Gastrocnemius medialis (tissue), 4 donors: ENCODE results near the gene PPP4R3A. TPM values are rescaled to one million over a fixed set of nuclear protein-coding genes. Genes with fewer than 3 reads are reported as not detected.

ENCODE experiments used
- ATAC-seq, 2 donors: fragments of 150-250 bp; one replicate each; pipeline ENCODE4 v1.9.1; 2016
- DNase-seq, 2 donors: peaks; one replicate each; pipeline ENCODE4 v3.0.0-alpha.2; 2019
- H3K27ac ChIP-seq, 4 donors: fragments of 200-600 bp; sonication (generic); 1 replicate in 1 of 4; 2 replicates in 3 of 4; pipeline ENCODE4 v1.5.1; 2016 to 2018; ENCODE audit warnings: mild to moderate bottlenecking in 2 of 4, moderate library complexity in 1 of 4
- H3K27me3 ChIP-seq, 3 donors: fragments of 200-600 bp; sonication (generic) in 2 of 3; 1 replicate in 1 of 3; 2 replicates in 2 of 3; pipeline versions ENCODE4 v1.5.1 to v1.6.0; 2016 to 2019; ENCODE audit warnings: mild to moderate bottlenecking in 1 of 3, moderate library complexity in 1 of 3
- H3K36me3 ChIP-seq, 2 donors: fragments of 200-600 bp; sonication (generic) in 1 of 2; one replicate each; pipeline ENCODE4 v1.5.1; 2017 to 2018
- H3K4me1 ChIP-seq, 2 donors: fragments of 200-600 bp; sonication (generic) in 1 of 2; one replicate each; pipeline ENCODE4 v1.5.1; 2016 to 2017; ENCODE audit warnings: mild to moderate bottlenecking in 2 of 2
- H3K4me3 ChIP-seq, 4 donors: fragments of 200-600 bp; sonication (generic) in 3 of 4; 1 replicate in 1 of 4; 2 replicates in 3 of 4; pipeline ENCODE4 v1.5.1; 2016 to 2019; ENCODE audit warnings: mild to moderate bottlenecking in 2 of 4
- H3K9me3 ChIP-seq, 3 donors: fragments of 200-600 bp; sonication (generic) in 2 of 3; 1 replicate in 1 of 3; 2 replicates in 2 of 3; pipeline ENCODE4 v1.5.1; 2016 to 2019
- CTCF ChIP-seq, 5 experiments: fragments of 450-650 bp in 3 of 5; fragments of 200-600 bp in 2 of 5; sonication (generic) in 2 of 5; IDR thresholded peaks in 4 of 5; conservative IDR thresholded peaks in 1 of 5; 1 replicate in 4 of 5; 2 replicates in 1 of 5; pipeline ENCODE4 v1.5.1; 2016 to 2019; ENCODE audit warnings: antibody characterized with exemption in 5 of 5, mild to moderate bottlenecking in 3 of 5, moderate library complexity in 3 of 5
- POLR2A ChIP-seq, 2 donors: fragments of 450-650 bp; IDR thresholded peaks; one replicate each; pipeline ENCODE4 v1.6.1; 2017; ENCODE audit warnings: antibody characterized with exemption in 2 of 2, mild to moderate bottlenecking in 2 of 2, moderate library complexity in 2 of 2
- in situ Hi-C, 4 donors: fragments of 200-750 bp; cut with MboI; loops; one replicate each; pipeline versions ENCODE4 v1.15.0 to v1.8.0; 2017; ENCODE audit warnings: low sequenced_read_pairs in 4 of 4
- intact Hi-C: fragments of 100-400 bp; cut with DNase I; formaldehyde crosslinking; loops from one replicate; pipeline ENCODE4 v1.15.1; 2023; ENCODE audit warnings: low total_unique reads
- total RNA-seq, 4 donors: library from RNA; depleted of rRNA; stranded (reverse); fragments of >200 nt; gene quantifications; one replicate each; pipeline versions ENCODE4 v1.1.0 to v1.2.3, GENCODE V29; 2016

The PPP4R3A gene
- total RNA-seq, 4 donors from 2014 or later, result 38.8 to 53.3 (median 44.6) TPM

GRCh38 chr14:91458612-91459011 is 51.5 kb downstream of the PPP4R3A start:
- Histone ChIP-seq H3K4me1 (no peaks in the 10 kb centered on the region), H3K27me3 (no peaks in the 10 kb centered on the region), H3K27ac (no peak overlapping the region), H3K9me3 (no peaks in the 10 kb centered on the region), H3K4me3 (no peak overlapping the region), H3K36me3 (peaks cover 6 to 68% of the 10 kb centered on the region in 2 donors)
- DNase-seq (no peak), ATAC-seq (no peak)
- in situ Hi-C loops, result no loop called here
- TF ChIP-seq POLR2A (IDR thresholded peaks at IDR 0.05), result no peak
- TF ChIP-seq CTCF (IDR thresholded peaks at IDR 0.05 in 4 of 5, conservative IDR thresholded peaks at IDR 0.05 in 1 of 5), result no peak
- intact Hi-C loops, result no loop called here

GRCh38 chr14:91456283-91456682 is 53.8 kb downstream of the PPP4R3A start:
- Histone ChIP-seq H3K36me3 (peaks cover 6 to 45% of the 10 kb centered on the region in 2 donors), H3K27ac (no peak overlapping the region), H3K9me3 (no peaks in the 10 kb centered on the region), H3K4me3 (no peak overlapping the region), H3K27me3 (no peaks in the 10 kb centered on the region), H3K4me1 (no peaks in the 10 kb centered on the region)
- TF ChIP-seq POLR2A (IDR thresholded peaks at IDR 0.05), result no peak
- TF ChIP-seq CTCF (IDR thresholded peaks at IDR 0.05 in 4 of 5, conservative IDR thresholded peaks at IDR 0.05 in 1 of 5), result no peak
- ATAC-seq (no peak), DNase-seq (no peak)
- in situ Hi-C loops, result no loop called here
- intact Hi-C loops, result no loop called here

GRCh38 chr14:91454580-91454979 is 55.5 kb downstream of the PPP4R3A start:
- ATAC-seq (no peak), DNase-seq (no peak)
- TF ChIP-seq CTCF (IDR thresholded peaks at IDR 0.05 in 4 of 5, conservative IDR thresholded peaks at IDR 0.05 in 1 of 5) (no peak), POLR2A (IDR thresholded peaks at IDR 0.05) (no peak)
- intact Hi-C loops (no loop called here), in situ Hi-C loops (no loop called here)
- Histone ChIP-seq H3K9me3 (no peaks in the 10 kb centered on the region), H3K36me3 (peaks cover 3 to 28% of the 10 kb centered on the region in 2 donors), H3K4me3 (no peak overlapping the region), H3K4me1 (no peaks in the 10 kb centered on the region), H3K27ac (no peak overlapping the region), H3K27me3 (no peaks in the 10 kb centered on the region)

- in situ Hi-C loops, result no loop called here
- H3K4me1 ChIP-seq, result no peaks in the 10 kb centered on the region
- no peak overlapping the region for H3K27ac ChIP-seq
- H3K27me3 ChIP-seq, result no peaks in the 10 kb centered on the region
- peaks cover 3 to 24% of the 10 kb centered on the region in 2 donors for H3K36me3 ChIP-seq
- intact Hi-C loops, result no loop called here
- no peak for ATAC-seq
- no peaks in the 10 kb centered on the region for H3K9me3 ChIP-seq
- TF ChIP-seq POLR2A (IDR thresholded peaks at IDR 0.05) (no peak), CTCF (IDR thresholded peaks at IDR 0.05 in 4 of 5, conservative IDR thresholded peaks at IDR 0.05 in 1 of 5) (no peak)
- DNase-seq, result no peak
- no peak overlapping the region for H3K4me3 ChIP-seq
These were observed 56.0 kb downstream of the PPP4R3A start for GRCh38 chr14:91454155-91454554.

- ATAC-seq, result no peak
- TF ChIP-seq CTCF (IDR thresholded peaks at IDR 0.05 in 4 of 5, conservative IDR thresholded peaks at IDR 0.05 in 1 of 5), result no peak
- TF ChIP-seq POLR2A (IDR thresholded peaks at IDR 0.05), result no peak
- in situ Hi-C loops, result no loop called here
These were observed 56.4 kb downstream of the PPP4R3A start for GRCh38 chr14:91453744-91454143.

More at GRCh38 chr14:91453744-91454143, 56.4 kb downstream of the PPP4R3A start:
- Histone ChIP-seq H3K36me3 (peaks cover 3 to 20% of the 10 kb centered on the region in 2 donors), H3K27me3 (no peaks in the 10 kb centered on the region), H3K4me1 (no peaks in the 10 kb centered on the region), H3K4me3 (no peak overlapping the region), H3K27ac (no peak overlapping the region), H3K9me3 (no peaks in the 10 kb centered on the region)
- intact Hi-C loops, result no loop called here
- DNase-seq, result no peak
